ENCODE data around the gene SH3TC1.

Gene SH3TC1

DNA sequence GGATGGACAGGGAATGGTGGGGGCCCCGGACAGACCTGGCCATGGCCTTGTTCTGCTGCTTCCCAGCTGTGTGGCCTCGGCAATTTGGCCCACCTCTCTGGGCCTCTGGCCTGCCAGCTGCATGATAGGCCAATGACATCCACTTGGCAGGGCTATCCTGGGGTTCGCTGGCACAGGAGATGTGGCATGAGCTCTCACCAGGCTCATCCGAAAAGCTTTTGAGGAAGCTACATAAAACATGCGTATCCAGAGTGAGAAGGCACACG, 18.1 kb downstream of the SH3TC1 start:
- no peak for DNase-seq

DNA sequence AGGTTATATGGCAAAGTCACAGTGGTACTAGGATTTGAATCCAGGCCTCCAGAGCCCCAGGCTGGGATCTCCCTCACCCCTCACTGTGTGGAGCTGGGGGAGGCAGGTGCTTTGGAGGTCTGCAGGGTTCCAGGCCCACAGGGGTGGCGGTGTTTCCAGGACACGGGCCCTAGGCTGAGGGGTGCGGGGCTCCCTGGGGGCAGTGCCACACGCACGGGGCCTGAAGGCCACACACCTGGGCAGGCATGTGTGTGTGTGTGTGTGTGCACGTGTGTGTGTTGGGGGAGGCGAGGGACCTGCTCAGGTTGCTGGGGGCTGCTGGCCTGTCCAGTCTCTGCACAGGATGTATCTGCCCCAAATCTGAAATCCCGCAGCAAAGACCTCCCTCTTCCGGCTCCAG, 18.8 kb downstream of the SH3TC1 start:
- DNase-seq: no peak

DNA sequence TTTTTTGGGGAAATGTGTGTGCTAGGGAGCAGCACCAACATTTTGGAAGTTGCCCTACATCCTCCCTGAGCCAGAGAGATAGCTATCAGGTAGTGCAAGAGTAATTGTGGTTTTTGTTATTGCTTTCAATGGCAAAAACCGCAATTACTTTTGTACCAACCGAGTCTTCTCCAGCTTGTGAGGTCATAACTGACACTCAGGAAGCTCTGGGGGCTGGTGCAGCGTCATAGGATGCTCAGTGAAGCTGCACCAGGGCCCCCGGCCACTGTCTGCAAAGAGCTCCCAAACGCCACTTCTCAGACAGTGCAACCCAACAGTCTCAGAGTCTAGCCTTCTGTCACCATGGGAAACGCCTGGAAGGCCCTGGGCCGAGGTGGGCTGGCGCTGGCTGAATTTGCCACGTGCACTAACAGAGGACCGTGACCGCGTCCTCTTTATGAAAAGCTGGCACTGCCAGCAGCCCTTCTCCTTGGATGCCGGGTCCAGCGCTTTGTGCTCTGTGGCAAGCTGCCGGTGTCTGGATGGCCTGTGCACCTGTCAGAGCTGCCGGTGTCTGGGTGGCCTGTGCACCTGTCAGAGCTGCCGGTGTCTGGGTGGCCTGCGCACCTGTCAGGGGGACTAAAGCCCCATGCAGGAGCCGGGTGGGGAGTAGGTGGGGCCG, 19.4 kb downstream of the SH3TC1 start:
- no peak for DNase-seq

DNA sequence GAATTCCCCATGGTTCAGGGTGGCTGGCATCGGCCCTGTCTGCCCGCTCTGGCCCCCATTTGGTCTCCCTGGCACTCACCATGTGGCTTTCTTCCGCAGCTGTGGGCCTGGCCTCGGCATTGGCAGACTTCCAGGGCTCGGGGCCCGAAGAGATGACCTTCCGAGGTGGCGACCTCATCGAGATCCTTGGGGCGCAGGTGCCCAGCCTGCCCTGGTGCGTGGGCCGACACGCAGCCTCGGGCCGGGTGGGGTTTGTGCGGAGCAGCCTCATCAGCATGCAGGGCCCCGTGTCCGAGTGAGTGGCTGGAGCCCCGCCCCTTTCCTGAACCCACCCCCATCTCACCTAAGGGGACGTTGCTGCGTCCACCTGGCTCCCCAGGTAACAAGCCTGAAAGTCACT, 20.1 kb downstream of the SH3TC1 start:
- no peak for DNase-seq

DNA sequence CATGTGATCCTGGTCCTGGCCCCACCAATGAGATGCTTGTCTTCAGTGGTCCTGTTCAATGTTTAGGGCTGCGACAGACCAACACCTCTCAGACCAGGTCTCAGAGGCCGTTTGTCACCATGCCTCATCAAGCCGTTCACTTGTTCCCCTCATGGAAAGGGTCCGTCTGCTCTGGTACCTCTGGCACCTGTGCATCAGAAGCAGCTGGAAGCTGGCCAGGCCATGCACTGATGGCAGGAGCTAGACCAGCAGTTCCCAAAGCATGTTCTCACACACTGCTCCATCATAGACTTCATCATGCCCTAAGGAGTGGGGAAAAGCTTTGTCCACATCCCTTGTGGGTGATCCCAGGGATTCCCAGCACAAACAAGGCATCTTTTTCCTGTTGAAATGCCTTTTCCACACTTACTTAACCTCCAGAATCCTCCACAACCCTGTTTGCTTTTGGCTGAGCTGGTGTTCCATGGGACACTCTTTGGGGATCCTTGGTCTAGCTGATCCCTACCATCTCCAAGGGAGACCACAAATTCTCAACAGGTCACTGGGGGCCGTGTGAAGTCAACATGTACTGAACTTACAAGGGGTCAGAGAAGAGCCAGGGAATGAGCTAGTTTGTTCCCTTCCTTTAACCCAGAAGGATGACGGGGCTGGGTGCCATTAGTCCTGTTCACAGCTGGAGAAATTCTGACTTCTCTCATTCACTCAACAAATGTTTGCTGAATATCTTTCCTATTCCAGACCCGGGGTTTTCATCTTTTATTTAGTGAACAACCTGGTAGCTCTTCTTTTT, 21.8 kb downstream of the SH3TC1 start:
- no peak for DNase-seq

DNA sequence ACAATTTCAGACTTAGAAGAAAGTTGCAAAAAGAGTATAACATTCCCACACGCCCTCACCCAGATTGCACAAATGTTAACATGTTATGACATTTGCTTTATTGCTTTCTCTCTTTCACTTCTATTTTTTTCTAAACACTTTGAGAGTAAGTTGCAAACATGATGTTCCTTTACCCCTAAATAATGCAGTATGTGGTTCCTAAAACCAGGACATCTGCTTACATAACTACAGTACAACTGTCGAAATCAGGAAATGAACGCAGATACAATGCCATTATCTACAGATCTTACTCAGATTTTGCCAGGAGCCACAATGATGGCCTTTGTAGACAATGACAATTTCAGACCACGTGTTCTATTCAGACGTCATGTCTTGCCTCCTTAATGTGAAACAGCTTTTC, 22.4 kb downstream of the SH3TC1 start:
- no peak for DNase-seq

DNA sequence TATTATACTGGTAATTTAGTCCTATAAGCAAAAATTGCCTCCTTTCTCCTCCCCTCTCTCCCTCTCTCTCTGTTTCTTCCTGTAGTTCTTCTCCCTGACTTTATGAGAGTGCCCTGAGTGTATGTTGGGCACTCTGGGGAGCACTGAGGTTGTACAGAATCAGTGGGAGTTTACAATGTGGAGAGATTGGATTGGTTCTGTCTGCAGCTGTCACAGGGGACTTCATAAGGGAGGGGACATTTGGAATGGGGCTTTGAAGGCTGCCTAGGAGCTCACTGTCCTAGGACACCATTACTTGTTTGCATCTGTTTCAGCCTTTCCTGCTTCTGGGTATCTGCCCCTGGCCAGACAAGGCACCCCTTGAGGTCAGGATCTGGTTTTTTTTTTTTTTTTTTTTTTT, 22.9 kb downstream of the SH3TC1 start:
- DNase-seq: no peak

DNA sequence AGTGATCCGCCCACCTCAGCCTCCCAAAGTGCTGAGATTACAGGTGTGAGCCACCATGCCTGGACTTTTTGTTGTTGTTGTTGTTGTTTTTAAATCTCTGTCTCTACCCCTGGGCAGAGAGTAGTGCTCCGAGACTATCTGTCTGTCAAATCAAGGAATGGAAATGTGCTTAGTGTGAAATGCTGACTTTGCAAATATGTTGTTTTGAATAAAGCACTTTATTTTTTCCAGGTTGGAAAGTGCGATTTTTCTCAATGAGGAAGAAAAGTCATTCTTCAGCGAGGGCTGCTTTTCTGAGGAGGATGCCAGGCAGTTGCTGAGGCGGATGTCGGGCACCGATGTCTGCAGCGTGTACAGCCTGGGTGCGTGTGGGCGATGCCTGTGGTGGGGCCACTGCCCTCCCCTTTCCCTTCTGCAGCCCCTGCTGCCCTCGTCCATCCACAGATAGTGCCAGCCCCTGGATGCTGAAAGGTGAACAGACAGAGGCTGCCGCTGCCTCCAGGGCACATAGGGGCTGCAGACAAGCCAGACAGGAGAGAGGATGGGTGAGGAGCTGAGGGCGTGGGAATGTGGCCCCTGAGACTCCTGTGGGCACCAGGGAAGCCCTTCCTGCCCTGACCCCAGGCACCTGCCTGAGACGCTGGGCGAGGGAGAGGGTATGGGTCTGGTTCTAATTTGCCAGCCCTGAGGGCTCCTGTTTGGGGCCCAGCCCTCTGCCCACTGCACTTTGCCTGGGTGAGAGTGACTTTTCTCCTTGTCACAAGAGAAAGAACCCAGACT, 23.7 kb downstream of the SH3TC1 start:
- DNase-seq: no peak

DNA sequence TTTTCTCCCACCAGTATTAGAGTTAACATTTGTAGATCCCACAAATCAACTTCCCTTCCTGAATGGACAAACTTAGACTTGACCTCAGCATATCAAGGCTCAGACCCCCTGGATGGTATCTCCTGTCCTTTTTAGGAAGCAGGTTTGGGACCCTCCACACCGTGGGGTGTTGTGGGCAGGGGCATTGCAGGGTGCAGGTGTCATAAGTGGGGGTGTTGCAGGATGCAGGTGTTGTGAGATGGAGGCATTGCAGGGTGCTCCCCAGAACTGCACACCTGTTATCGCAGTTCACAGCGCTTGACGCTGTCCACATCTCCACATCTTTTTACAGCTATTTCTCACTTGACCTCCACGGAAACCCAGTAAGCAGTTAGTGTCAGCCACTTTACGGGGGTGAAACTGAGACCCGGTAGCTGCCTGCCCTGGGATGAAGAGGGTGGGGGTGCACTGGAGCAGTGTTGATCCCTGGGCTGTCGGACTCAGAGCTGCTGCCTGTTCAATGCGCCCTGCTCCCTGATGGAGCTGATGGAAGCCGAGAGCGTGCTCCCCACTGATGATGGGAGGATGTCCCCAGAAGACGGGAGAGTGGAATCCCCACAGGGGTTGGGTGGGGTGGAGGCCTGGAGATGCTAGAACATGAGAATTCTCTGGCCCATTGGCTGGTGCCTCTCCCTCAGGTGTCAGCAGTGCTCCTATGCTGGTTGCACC, 25.3 kb downstream of the SH3TC1 start:
- DNase-seq: no peak

DNA sequence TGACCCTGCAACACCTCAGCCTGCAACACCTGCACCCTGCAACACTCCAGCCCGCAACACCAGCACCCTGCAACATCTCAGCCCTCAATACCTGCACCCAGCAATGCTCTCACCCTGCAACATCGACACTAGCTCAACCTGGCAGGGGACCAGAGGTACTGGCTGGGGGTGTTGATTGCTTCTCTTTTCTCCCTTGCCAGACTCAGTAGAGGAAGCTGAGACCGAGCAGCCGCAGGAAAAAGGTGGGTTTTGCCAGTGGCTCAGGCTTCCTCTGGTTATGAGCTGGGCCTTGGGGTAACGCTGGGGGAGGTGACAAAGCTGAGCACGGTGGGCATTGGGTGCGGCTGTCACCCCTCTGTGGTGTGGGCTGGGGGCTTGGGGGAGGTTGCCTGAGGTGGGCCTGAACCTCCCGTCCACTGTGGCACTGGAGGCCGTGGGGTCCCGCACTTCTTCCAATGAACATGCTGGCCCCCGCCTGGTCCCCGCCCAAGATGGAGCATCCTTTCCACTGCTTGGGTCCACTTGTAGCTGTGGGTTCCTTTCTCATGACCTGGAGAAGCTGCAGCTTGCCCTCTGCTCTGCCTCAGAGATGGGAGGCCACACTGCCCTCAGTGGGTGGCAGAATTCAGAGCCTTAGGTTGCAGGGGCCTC, 26.0 kb downstream of the SH3TC1 start:
- DNase-seq: no peak

DNA sequence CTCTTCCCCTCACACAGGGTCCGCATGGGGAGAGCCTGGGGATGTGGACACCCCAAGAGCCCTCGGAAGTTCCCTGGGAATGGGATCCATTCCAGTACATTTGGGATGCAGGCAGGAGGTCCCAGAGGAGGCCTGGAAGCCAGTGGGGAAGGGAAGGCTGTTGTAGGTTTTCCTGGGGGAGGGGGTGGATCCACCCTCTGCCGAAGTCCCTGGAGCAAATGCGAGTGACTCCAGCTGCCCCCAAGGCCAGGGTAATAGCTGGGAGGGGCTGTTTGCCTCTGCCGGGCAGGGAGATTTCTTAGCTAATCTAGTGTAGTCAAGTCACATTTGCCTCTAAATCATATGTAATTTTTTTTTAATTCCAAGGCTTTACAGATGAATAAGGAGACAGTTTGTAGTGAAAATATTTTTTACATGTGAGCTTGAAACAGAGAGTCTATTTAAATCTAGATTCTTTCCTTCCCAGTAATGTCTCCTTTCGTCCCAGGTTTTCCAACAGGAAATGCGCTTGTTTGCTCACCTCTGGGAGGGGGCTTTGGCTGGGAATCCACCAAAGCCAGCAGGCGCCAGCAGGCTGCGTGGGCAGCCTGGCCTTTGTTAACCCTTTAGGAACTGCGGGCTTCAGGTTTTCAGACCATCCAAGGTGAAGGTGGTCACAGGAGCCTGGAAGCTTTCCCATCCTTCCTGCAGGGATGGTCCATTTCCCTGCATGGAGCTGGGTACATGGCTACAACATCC, 26.8 kb downstream of the SH3TC1 start:
- no peak for DNase-seq

DNA sequence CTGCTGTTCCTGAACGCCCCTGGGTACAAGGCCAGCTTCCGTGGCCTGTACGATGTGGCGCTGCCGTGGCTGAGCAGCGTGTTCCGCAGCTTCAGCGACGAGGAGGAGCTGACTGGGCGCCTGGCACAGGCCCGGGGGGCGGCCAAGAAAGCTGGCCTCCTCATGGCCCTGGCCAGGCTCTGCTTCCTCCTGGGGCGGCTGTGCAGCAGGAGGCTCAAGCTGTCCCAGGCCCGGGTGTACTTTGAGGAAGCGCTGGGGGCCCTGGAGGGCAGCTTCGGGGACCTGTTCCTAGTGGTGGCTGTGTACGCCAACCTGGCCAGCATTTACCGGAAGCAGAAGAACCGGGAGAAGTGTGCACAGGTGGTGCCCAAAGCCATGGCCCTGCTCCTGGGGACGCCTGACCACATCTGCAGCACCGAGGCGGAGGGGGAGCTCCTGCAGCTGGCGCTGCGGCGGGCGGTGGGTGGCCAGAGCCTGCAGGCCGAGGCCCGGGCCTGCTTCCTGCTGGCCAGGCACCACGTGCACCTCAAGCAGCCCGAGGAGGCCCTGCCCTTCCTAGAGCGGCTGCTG, 28.2 kb downstream of the SH3TC1 start:
- no peak for DNase-seq

DNA sequence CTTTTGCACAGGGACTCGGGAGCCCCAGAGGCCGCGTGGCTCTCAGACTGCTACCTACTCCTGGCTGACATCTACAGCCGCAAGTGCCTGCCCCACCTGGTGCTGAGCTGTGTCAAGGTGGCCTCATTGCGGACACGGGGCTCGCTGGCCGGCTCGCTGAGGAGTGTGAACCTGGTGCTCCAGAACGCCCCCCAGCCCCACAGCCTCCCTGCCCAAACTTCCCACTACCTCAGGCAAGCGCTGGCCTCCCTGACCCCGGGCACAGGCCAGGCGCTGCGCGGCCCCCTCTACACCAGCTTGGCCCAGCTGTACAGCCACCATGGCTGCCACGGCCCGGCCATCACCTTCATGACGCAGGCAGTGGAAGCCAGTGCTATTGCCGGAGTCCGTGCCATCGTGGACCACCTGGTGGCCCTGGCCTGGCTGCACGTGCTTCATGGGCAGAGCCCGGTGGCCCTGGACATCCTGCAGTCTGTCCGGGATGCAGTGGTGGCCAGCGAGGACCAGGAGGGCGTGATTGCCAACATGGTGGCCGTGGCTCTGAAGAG, 28.8 kb downstream of the SH3TC1 start:
- DNase-seq: no peak

DNA sequence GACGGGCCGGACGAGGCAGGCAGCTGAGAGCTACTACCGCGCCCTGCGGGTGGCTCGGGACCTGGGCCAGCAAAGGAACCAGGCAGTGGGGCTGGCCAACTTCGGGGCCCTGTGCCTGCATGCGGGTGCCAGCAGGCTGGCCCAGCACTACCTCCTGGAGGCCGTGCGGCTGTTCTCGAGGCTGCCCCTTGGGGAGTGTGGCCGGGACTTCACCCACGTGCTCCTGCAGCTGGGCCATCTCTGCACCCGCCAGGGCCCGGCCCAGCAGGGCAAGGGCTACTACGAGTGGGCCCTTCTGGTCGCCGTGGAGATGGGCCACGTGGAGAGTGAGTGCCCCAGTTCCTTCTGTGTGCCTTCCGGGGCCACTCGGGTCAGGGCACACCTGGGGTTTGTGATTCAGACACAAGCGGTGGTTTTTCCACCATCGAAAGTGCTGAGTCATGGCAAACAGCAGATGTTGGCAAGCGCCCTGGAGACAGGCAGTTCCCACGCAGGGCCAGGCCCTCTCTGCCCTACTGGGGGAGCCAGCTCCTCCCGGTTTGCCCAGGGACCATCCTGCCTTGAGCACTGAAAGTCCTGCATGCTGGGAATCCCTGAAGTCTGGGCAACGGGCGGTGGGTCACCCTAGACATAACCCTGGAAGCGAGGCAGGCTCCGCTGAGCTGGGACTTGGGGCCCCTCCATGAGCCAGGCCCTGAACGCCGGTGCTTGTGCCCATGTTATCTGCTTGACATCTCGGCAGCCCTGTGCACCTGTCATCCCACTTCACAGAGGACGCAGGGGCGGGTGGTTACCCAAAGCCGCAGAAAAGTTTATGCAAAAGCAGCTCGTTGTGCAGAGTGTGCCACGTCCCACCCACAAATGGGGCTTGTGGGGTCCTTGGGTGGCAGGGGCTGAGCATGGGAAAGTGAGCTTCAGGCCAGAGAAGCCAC, 29.5 kb downstream of the SH3TC1 start:
- peak; percentile 57 for DNase-seq

DNA sequence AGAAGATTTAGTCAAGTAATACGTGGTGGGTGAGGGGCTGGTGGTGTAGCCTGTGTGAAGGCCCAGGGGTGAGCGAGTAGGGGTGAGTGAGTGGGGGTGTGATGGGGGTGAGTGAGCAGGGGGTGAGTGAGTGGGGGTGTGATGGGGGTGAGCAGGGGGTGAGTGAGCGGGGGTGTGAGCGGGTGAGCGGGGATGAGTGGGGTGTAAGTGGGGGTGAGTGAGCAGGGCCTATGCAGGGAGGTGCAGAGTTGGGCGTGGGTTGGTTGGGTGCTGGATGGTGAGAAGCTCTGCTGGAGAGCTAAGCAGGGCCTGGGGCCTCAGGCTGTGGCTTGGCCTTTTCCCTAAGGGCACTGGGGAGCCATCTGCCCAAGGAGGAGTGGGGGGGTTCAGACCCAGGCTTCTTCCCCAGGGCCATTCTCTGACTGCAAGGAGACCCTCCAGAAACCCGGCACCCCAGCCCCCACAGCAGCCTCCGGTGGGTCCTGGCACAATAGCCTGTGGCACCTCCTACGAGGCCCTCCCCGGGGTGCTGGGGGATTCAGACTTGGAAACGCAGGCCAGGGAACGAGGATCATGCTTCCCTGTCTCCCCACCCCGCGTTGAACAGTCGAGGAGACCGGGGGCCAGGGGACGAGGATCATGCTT, 30.4 kb downstream of the SH3TC1 start:
- DNase-seq: no peak

DNA sequence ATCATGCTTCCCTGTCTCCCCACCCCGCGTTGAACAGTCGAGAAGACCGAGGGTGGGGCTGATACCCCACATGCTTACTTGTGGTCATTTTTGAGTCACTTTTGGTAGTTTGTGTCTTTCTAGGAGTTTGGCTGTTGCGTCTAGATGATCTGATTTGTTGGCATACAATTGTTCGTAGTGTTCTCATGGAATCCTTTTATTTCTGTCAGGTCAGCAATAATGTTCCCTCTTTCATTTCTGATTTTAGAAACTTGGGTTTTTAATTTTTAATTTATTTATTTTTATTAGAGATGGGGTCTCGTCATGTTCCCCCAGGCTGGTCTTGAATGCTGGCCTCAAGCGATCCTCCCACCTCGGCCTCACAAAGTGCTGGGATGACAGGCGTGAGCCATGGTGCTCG, 30.9 kb downstream of the SH3TC1 start:
- no peak for DNase-seq

DNA sequence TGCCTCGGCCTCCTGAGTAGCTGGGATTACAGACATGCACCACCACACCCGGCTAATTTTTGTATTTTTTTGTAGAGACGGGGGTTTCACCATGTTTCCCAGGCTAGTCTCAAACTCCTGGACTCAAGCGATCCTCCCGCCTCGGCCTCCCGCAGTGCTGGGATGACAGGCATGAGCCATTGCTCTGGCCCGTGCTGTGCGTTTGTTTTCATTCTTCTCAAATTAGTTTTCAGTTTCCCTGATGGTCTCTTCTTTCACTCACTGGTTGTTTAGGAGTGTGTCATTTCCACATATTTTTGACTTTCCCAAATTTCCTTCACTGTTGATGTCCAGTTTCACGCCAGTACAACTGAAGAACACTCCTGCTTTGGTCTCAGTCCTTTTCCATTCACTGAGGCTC, 31.8 kb downstream of the SH3TC1 start:
- no peak for DNase-seq

DNA sequence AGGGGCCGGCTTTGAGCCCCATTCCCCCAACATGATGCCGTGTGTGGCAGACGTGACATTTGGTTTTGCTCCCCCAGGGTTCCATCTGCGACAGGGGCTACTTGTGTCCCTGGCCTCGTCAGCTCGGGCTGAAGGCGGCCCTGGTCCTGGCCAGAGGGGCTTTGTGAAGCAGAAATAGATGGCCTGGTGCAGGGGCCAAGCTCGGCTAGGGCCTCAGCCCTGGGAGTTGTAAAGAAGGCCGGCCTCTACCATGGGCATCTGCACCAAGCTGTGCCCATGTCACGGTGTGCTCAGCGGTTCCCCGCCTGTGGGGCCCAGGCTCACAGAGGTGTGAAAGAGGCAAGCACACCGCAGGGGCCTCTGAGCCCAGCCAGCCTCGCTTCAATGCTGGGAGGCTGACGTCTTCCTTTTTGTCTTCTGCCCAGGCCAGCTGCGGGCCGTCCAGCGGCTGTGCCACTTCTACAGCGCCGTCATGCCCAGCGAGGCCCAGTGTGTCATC, 32.5 kb downstream of the SH3TC1 start:
- no peak for DNase-seq

DNA sequence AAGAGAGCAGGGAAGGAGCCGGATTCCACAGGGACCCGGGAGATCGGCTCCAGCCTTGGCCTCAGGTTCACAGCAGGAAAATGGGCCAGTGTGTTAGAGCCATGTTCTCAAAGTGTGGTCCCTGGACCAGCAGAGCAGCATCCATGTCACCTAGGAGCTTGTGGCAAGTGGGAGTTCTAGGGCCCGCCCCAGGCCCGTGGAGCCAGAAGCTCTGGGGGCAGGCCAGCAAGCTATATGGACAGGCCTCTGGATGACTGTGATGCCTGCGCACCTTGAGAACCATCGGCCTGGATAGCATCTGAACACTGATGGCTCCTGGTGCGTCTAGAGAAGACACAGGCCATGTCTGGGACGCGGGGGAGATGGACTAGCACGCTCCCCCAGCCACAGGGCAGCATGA, 33.7 kb downstream of the SH3TC1 start:
- no peak for DNase-seq

All from activated CD4-positive, alpha-beta T cell treated with anti-CD3 and anti-CD28 coated beads for 1 hour (primary cell).